H1 (cell line): ENCODE data around the gene NOS1AP. TPM values are rescaled to one million over a fixed set of nuclear protein-coding genes. Genes with fewer than 3 reads are reported as not detected.

Experiments used
- JUND ChIP-seq: IDR thresholded peaks from 2 replicates; pipeline ENCODE4 v1.6.1; 2011; ENCODE audit warnings: mild to moderate bottlenecking, improper control_type of control experiment, low read length
- RXRA ChIP-seq: IDR thresholded peaks from 2 replicates; pipeline ENCODE4 v1.6.1; 2011; ENCODE audit warnings: low read depth, mild to moderate bottlenecking, low read length, moderate library complexity; ENCODE audit not compliant: insufficient read depth
- polyA plus RNA-seq, 7 experiments: library from polyadenylated mRNA; depleted of rRNA in 3 of 7; stranded (reverse) in 5 of 7; unstranded in 2 of 7; fragments of >200 nt in 5 of 7; fragments of 200-250 nt in 2 of 7; gene quantifications; 1 replicate in 5 of 7; 2 replicates in 1 of 7; 4 replicates in 1 of 7; pipeline versions ENCODE4 v1.2.1 to v1.2.3, GENCODE V29; 2011 to 2013; ENCODE audit warnings: missing spikeins in 2 of 7, mixed read lengths in 2 of 7
- total RNA-seq: library from RNA; stranded (reverse); fragmentation: NEBNext Ultra II Directional; extraction: Animal tissue kit (Norgen Biotek cat#: 25700); gene quantifications from 2 replicates; pipeline ENCODE4 v1.2.1, GENCODE V29; 2021

The NOS1AP gene
- total and polyA plus RNA-seq, 2 of the 8 experiments (the other 6 are each of a cell fraction or from before 2014, with no cell fraction given), result 2.4 to 12.1 TPM

GRCh38 chr1:162067466-162067865 lies 2.0 kb upstream of the NOS1AP start (continued):
- TF ChIP-seq JUND (no peak), RXRA (no peak)
